Right forelimb (tissue), 1 donor: ENCODE results near the gene FAAP20.

Source experiments
- DNase-seq: peaks from one replicate; pipeline ENCODE4 v3.0.0-alpha.2; 2018

The FAAP20 gene

DNA sequence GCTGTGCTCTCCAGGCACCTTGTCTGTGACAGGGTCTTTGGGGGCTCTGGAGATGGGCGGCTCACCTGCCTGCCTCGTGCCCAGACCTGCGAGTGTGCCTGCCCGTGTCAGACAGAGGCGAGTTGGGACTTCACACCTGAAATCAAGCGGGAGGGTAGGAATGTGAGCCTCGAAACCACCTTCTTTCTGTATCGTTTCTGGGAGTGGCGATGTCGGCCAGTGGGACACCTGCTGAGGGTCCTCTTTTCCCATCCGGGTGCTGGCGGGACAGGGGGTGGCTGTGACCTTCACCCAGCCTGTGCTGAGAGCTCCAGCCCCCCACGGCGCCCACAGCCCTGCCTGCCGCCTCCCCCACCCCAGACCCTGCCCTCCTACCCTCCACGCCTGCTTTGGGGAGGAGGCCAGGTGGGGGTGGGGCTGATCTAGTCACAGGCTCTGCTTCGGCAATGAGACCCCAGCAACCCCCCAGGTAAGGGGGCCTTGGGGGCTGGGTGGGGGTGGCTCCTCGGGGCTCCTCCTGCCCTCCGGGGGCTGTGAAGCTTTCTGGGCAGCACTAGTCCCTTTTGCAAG, 15.6 kb upstream of the FAAP20 start:
- DNase-seq, result peak; percentile 41

DNA sequence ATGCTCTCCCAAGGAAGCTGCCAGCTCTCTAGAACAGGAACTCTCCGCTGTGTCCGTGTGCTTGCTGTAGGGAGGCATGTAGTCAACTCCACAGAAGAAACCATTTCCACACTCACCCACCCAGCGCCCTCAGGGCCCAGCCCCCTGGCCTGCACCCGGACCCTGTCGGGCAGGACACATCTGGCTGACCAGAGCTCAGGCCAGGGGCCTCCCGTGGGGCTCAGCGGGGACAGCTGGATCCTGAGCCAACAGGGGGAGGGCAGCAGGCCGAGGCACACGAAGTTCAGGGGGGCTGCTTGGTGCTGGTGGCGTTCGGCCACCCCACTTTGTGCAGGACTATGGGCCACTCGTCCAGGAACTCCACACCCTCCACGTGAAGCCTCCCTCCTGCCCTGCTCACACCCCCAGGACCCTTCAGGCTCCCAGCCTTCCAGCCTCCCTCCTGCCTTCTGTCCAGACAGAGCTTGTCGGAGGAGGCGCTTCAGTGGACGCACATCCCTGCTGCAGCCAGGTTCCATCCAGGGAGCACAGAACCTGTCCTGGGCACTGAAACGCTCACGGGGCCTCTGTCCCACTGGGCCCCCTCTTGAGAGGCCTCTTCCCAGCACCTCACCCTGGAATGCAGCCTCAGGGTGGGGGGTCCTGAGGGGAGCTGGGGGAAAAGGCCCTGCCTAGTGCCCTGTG, 15.0 kb upstream of the FAAP20 start:
- DNase-seq, result peak; percentile 52

GRCh38 chr1:2208309-2209239, 14.0 kb upstream of the FAAP20 start:
- peak; percentile 68 for DNase-seq

- no peak for DNase-seq
These were observed 12.4 kb upstream of the FAAP20 start for GRCh38 chr1:2206813-2207487.

DNA sequence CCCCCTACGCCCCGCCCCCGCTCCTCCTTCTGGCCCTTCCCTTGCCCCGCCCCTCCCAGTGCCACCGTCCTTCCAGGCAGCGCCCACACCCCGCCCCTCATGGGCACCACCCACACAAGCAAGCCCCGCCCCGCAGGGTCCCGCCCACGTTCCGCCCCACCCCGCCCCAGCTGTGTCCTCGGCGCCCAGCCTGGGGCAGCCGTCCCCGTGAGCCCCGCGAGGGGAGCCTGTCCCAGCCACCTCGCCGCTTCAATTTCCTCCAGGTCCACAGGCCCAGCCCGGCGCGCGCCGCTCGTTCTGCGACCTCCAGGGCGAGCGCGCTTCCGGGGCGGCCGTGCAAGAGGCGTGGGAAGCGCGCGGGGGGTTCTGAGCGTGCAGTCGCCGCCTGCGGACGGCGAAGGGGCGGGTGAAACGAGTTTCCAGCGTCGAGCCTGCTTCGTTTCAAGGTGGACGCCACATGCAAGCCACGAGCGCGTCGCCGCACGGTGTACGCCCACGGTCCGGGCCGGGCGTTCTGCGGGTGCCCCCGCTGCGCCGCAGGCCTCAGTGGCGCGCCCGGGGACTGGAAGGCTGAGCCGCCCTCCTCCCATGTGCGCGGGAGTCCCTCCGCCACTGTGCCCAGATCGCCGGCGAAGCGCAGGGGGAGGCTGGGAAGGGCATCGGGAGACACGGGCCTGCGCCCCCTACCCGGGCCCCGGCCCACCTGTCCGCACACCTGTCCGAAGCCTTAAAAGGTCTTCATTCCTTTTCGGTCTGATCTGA, 10.8 kb upstream of the FAAP20 start:
- peak; percentile 97 for DNase-seq

- peak; percentile 94 for DNase-seq
These were observed 10.0 kb upstream of the FAAP20 start for GRCh38 chr1:2204415-2205190.

GRCh38 chr1:2203671-2204414, 9.3 kb upstream of the FAAP20 start:
- DNase-seq, result peak; percentile 43

- peak; percentile 35 for DNase-seq
These were observed 8.4 kb upstream of the FAAP20 start for GRCh38 chr1:2202843-2203601.

GRCh38 chr1:2202008-2202575, 7.5 kb upstream of the FAAP20 start:
- DNase-seq, result no peak

- no peak for DNase-seq
These were observed 6.5 kb upstream of the FAAP20 start for GRCh38 chr1:2201062-2201461.

DNA sequence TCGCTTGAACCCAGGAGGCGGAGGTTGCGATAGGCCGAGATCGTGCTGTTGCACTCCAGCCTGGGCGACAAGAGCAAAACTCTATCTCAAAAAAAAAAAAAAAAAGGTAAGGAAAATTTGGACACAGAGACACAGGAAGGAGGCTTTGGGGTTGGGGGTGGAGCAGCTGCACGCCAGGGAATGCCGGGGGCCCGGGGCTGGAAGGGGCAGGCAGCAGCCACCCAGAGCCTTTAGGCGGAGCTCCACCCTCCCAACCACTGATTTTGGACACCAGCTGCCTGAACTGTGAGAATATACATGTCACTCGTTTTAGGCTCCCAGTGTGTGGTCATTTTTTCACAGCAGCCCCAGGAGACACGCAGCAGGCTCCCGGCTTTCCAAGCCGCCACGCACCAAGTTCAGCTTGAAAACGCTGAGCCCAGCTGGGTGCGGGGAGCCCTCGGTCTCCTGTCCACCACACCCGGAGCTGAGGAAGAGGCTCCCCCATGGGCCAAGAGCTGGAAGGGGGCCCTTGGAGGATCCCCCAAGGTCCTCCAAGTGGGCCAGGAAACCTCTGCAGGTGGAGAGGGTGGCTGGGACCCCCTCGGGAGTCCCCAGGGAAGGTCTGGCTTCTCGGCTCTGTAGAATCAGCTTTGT, 5.9 kb upstream of the FAAP20 start:
- no peak for DNase-seq

DNA sequence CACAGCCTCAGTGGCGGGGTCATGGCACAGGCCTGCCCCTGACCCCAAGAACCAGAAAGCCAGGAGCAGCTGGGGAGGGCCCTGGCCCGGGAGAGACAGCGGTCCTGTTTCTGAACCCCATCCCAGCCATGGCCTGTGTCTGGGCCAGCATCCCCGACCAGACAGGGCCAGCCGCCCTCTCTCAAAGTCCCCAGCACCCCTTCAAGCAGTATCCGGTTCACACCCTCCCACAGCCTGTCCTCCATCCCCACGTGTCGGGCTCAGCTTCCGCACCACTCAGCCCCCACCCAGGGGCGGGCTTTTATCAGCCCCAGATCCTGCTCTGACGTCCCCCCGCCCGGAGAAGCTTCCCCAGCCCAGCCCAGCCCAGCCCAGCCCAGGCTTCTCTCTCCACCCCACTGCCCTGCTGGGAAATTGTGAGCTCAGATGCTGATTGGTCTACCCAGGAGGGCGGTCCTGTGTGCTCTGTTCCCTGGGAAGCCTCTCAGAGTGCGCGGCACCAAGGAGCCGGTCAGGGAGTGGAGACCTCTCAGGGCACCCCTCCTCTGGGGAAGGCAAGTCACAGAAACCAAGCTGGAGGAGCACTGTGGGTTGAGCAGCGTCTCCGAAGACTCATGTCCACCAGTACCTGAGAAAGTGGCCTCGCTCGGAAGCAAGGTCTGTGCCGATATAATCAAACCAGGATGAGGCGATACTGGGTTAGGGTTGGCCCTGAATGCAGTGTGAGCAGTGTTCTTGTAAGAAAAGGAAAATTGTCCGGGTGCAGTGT, 4.7 kb upstream of the FAAP20 start:
- peak; percentile 87 for DNase-seq

DNA sequence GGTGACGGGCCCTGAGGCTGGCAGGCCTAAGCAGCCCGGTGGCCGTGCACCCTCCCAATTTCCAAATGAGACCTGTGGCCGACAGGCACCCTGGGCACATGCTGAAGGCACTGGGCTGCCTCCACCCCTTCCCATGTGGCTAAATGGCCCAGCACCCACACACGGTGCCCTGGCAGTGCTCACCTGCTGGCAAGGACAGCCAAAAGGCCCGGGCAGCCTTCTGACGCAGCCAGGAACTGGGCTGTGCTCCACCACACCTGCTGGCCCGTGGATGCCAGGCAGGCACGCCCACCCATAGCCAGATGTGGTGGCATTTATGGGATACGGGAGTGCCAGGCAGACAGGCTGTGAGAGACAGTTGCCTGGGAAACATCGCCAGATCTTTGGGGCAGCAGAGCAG, 4.0 kb upstream of the FAAP20 start:
- DNase-seq, result no peak

DNA sequence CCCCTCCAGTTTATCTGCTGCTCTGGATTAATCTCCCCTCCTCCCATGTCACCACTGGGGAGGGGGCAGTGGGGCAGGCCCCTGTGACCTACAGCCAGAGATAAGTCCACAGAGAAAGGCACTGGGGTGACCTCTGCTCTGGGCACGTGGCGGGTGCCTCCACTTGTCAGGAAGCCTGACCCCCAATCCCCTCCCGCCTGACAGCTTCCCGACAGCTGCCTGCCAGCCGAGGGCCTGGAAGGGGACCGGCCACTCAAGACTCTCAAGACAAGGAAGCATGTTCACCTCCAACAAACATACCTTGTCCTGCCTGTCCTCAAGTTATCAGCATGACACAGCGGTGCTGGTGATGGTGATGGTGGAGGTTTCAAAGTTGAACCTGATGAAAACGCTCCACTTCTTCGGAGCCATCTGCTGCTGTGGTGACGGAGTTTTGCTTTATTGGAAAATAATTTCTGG, 3.2 kb upstream of the FAAP20 start:
- no peak for DNase-seq

DNA sequence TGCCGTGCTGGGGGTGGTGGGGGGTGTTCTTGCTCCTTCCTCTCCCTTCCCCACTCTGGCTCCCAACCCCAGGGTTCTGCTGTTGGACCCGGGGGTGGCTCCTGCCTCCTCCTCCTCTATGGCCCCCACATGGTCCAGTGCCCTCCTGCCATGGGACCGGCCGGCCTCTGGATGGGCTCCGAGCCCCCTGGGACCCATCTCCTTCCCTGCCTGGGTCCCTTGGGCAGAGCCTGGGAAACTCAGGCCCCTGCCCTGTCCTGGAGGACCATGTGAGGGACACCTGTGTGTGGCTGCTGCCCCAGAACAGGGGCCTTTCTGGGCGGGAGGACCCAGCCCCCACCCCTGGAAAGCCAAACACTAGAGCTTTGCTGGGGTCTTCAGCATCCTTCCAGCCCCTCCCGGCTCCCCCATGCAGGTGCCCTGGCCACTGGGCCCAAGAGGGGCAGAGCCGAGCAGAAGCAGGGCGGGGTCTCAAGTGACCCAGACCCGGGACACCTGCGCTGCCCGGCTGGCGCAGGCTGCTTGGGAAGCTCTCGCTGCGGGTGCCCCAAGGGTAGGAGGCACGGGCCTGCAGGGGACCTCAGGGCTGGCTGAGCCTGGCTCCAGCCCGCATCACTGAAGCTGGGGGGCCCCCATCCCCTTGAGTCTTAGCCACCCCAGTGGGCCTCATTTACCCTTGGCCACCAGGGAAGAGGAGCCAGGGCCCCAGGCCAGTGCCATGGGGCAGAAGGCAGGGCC, 2.5 kb upstream of the FAAP20 start:
- DNase-seq, result no peak

DNA sequence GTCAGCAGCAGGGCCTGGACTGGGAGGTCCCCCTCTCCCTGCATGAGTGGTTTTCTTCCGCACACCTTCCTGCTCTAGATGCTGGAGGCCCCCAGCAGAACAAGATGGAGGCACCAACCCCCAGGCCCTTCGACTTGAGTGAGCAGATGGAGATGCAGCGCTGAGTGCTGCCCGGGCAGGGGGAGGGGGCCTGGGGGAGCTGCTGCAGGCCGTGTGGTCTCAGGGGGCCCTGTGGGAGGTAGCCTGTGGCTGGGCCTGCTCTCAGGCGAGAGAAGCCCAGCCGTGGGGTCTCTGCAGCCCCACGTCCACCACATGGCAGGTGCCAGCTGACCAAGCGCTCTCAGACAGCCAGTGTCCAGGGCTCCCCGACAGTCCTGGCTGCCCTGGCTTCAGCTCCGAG, 1.2 kb upstream of the FAAP20 start:
- DNase-seq, result no peak

GRCh38 chr1:2194898-2195673, 514 bp upstream of the FAAP20 start:
- DNase-seq, result peak; percentile 96
